K562 (cell line): ENCODE results near the gene CENPO. TPM values are rescaled to one million over a fixed set of nuclear protein-coding genes. Genes with fewer than 3 reads are reported as not detected.

Source experiments
- ATAC-seq: fragments of 200-7000 bp; cut with Tn5 transposase; 3 replicates; pipeline ENCODE4 v1.9.1; 2020; ENCODE audit warnings: moderate library complexity
- BruUV-seq: library from RNA; stranded (reverse); fragments of 400-500 nt; replicated peaks from 2 replicates; lab custom pipeline; 2021; lab: Mats Ljungman, UMichigan
- CTCF ChIA-PET: fragments of 300-600 bp; formaldehyde crosslinking; extraction: SDS; loops from one replicate; lab custom pipeline; 2021; ENCODE audit warnings: low intra/inter-chr PET ratio; lab: Yijun Ruan, JAX
- POLR2A ChIA-PET: fragments of 300-600, 350-650 bp; sonication (Branson Sonifier 250); formaldehyde crosslinking; extraction: SDS; loops from one replicate; lab custom pipeline; 2021; ENCODE audit warnings: antibody characterized with exemption, inconsistent platforms; lab: Yijun Ruan, JAX
- DNase-seq, 4 experiments: peaks; one replicate each; pipeline versions ENCODE4 v3.0.0 to v3.0.0-alpha.2; 2011 to 2018; ENCODE audit warnings: low spot score in 3 of 4, mixed read lengths in 3 of 4; ENCODE audit errors: extremely low read depth in 1 of 4
- FAIRE-seq: peaks from 2 replicates; lab custom pipeline; 2011; peaks lifted over from hg19 to GRCh38; lab: Jason Lieb, UNC
- H2AFZ ChIP-seq: 2 replicates; pipeline ENCODE4 v1.6.0; 2011; ENCODE audit warnings: low read depth, low read length, control low read depth, inconsistent platforms
- H3K27ac ChIP-seq: fragments of 200-600 bp; 3 replicates; pipeline ENCODE4 v1.8.0; 2011; ENCODE audit warnings: low read depth, mild to moderate bottlenecking, control low read depth, inconsistent platforms, low read length, moderate library complexity, mixed read lengths; ENCODE audit errors: extremely low read depth
- H3K27me3 ChIP-seq, 2 experiments: fragments of 300-600 bp in 1 of 2; 2 replicates in 1 of 2; 3 replicates in 1 of 2; pipeline versions ENCODE4 v1.6.0 to v1.8.0; 2011; ENCODE audit warnings: inconsistent platforms in 2 of 2, low read length in 2 of 2, mild to moderate bottlenecking in 1 of 2, mixed read lengths in 1 of 2, moderate library complexity in 1 of 2; ENCODE audit not compliant: control insufficient read depth in 2 of 2, insufficient read depth in 2 of 2
- H3K36me3 ChIP-seq: fragments of 300-600 bp; 3 replicates; pipeline ENCODE4 v1.8.0; 2011; ENCODE audit warnings: mild to moderate bottlenecking, low read length, inconsistent platforms; ENCODE audit not compliant: control insufficient read depth, insufficient read depth
- H3K4me1 ChIP-seq, 2 experiments: fragments of 200-600 bp in 1 of 2; replicated peaks in 1 of 2; 2 replicates in 1 of 2; 3 replicates in 1 of 2; pipeline versions ENCODE4 v1.5.1 to v1.8.0; 2011; ENCODE audit warnings: inconsistent platforms in 2 of 2, low read length in 2 of 2, mild to moderate bottlenecking in 1 of 2, mixed read lengths in 1 of 2, moderate library complexity in 1 of 2; ENCODE audit not compliant: control insufficient read depth in 2 of 2, insufficient read depth in 2 of 2
- H3K4me2 ChIP-seq: 2 replicates; pipeline ENCODE4 v1.6.1; 2011; ENCODE audit warnings: low read length, control low read depth, inconsistent platforms, mixed read lengths; ENCODE audit not compliant: insufficient read depth
- H3K4me3 ChIP-seq: fragments of 200-600 bp; sonication (generic), shearing (Covaris generic); 2 replicates; pipeline ENCODE4 v1.5.1; 2016; ENCODE audit warnings: control low read depth, inconsistent platforms
- H3K79me2 ChIP-seq: fragments of 200-600 bp; 3 replicates; pipeline ENCODE4 v1.8.0; 2011; ENCODE audit warnings: low read length, inconsistent platforms; ENCODE audit not compliant: control insufficient read depth, insufficient read depth
- H3K9ac ChIP-seq, 2 experiments: 2 replicates each; pipeline versions ENCODE4 v1.6.0 to v1.6.1; 2011; ENCODE audit warnings: low read depth in 2 of 2, low read length in 2 of 2, control low read depth in 1 of 2, inconsistent platforms in 1 of 2, mild to moderate bottlenecking in 1 of 2, mixed read lengths in 1 of 2; ENCODE audit not compliant: insufficient read depth in 1 of 2
- H3K9me1 ChIP-seq: one replicate; pipeline ENCODE4 v1.6.0; 2011; ENCODE audit warnings: inconsistent platforms, mild to moderate bottlenecking, low read length, moderate library complexity; ENCODE audit not compliant: control insufficient read depth, insufficient read depth
- H3K9me3 ChIP-seq: replicated peaks from 2 replicates; pipeline ENCODE4 v1.5.1; 2011; ENCODE audit warnings: low read depth, low read length, inconsistent platforms; ENCODE audit not compliant: control insufficient read depth, insufficient read depth
- H4K20me1 ChIP-seq: replicated peaks from 2 replicates; pipeline ENCODE4 v1.6.1; 2011; ENCODE audit warnings: low read length, inconsistent platforms, mixed read lengths; ENCODE audit not compliant: control insufficient read depth, insufficient read depth
- RERE ChIP-seq: sonication (generic); formaldehyde crosslinking; IDR thresholded peaks from 2 replicates; pipeline ENCODE4 v1.8.0; 2023; ENCODE audit warnings: missing genetic modification reagents, mild to moderate bottlenecking, borderline replicate concordance
- ZFP36 ChIP-seq: fragments of 150-350 bp; IDR thresholded peaks from 2 replicates; pipeline ENCODE4 v1.6.1; 2018; ENCODE audit warnings: low read length, low read depth; ENCODE audit not compliant: partially characterized antibody
- WGBS: fragments of 100-300 bp; shearing (Covaris generic); methylation state at CpG from one replicate; pipeline ENCODE4 v1.1.6; 2016; ENCODE audit warnings: low coverage, mixed read lengths; ENCODE audit not compliant: insufficient coverage; ENCODE audit errors: missing lambda C conversion rate; 5-methylcytosine and 5-hydroxymethylcytosine counted together
- in situ Hi-C: fragments of 300-500 bp; cut with MboI; formaldehyde crosslinking; loops from 4 replicates; pipeline ENCODE4 v1.15.0; 2018; ENCODE audit warnings: inconsistent platforms, mixed read lengths
- intact Hi-C: fragments of 100-400 bp; cut with micrococcal nuclease; formaldehyde crosslinking; loops from 2 replicates; pipeline ENCODE4 v1.14.2; 2022
- polyA plus RNA-seq, 8 experiments: library from polyadenylated mRNA; depleted of rRNA in 4 of 8; stranded (reverse) in 5 of 8; unstranded in 3 of 8; fragments of >200 nt; fragmentation: Nextera tagmentation in 2 of 8; fragmentation: Illumina TruSeq in 1 of 8; extraction: Ambion mirVana in 2 of 8; extraction: Trizol in 1 of 8; gene quantifications; 2 replicates each; pipeline versions ENCODE4 v1.2.1 to v1.2.3, GENCODE V29; 2011 to 2014; ENCODE audit warnings: inconsistent platforms in 1 of 8, missing spikeins in 1 of 8
- total RNA-seq, 7 experiments: library from RNA; depleted of rRNA in 6 of 7; stranded (reverse); fragments of >200 nt in 6 of 7; fragmentation: Illumina TruSeq in 2 of 7; extraction: Trizol in 2 of 7; gene quantifications; 2 replicates each; pipeline versions ENCODE4 v1.2.1 to v1.2.3, GENCODE V29; 2011 to 2021; ENCODE audit warnings: low replicate concordance in 1 of 7
- TF ChIP-seq, protein P1 (sequence below): fragments of 200-800 bp; sonication (Bioruptor generic); IDR thresholded peaks from 2 replicates; pipeline ENCODE4 v1.6.1; 2016; ENCODE audit warnings: missing genetic modification characterization, missing compliant biosample characterization
- TF ChIP-seq, protein P2 (sequence below): fragments of 250-450 bp; sonication (Bioruptor Pico); IDR thresholded peaks from 2 replicates; pipeline ENCODE4 v1.5.0; 2022; ENCODE audit warnings: mild to moderate bottlenecking

CENPO gene
- total and polyA plus RNA-seq, 9 of the 15 experiments (the other 6 are each of a cell fraction or from before 2014, with no cell fraction given), result 30.6 to 59.4 (median 38.9) TPM

GRCh38 chr2:24842081-24843050, 49.1 kb downstream of the CENPO start:
- in situ Hi-C loops, result no loop called here
- TF ChIP-seq, protein P1, sequence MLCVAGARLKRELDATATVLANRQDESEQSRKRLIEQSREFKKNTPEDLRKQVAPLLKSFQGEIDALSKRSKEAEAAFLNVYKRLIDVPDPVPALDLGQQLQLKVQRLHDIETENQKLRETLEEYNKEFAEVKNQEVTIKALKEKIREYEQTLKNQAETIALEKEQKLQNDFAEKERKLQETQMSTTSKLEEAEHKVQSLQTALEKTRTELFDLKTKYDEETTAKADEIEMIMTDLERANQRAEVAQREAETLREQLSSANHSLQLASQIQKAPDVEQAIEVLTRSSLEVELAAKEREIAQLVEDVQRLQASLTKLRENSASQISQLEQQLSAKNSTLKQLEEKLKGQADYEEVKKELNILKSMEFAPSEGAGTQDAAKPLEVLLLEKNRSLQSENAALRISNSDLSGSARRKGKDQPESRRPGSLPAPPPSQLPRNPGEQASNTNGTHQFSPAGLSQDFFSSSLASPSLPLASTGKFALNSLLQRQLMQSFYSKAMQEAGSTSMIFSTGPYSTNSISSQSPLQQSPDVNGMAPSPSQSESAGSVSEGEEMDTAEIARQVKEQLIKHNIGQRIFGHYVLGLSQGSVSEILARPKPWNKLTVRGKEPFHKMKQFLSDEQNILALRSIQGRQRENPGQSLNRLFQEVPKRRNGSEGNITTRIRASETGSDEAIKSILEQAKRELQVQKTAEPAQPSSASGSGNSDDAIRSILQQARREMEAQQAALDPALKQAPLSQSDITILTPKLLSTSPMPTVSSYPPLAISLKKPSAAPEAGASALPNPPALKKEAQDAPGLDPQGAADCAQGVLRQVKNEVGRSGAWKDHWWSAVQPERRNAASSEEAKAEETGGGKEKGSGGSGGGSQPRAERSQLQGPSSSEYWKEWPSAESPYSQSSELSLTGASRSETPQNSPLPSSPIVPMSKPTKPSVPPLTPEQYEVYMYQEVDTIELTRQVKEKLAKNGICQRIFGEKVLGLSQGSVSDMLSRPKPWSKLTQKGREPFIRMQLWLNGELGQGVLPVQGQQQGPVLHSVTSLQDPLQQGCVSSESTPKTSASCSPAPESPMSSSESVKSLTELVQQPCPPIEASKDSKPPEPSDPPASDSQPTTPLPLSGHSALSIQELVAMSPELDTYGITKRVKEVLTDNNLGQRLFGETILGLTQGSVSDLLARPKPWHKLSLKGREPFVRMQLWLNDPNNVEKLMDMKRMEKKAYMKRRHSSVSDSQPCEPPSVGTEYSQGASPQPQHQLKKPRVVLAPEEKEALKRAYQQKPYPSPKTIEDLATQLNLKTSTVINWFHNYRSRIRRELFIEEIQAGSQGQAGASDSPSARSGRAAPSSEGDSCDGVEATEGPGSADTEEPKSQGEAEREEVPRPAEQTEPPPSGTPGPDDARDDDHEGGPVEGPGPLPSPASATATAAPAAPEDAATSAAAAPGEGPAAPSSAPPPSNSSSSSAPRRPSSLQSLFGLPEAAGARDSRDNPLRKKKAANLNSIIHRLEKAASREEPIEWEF (CRISPR knock-in tag), result no peak
- TF ChIP-seq RERE (CRISPR knock-in tag) (no peak), ZFP36 (no peak)
- TF ChIP-seq, protein P2, sequence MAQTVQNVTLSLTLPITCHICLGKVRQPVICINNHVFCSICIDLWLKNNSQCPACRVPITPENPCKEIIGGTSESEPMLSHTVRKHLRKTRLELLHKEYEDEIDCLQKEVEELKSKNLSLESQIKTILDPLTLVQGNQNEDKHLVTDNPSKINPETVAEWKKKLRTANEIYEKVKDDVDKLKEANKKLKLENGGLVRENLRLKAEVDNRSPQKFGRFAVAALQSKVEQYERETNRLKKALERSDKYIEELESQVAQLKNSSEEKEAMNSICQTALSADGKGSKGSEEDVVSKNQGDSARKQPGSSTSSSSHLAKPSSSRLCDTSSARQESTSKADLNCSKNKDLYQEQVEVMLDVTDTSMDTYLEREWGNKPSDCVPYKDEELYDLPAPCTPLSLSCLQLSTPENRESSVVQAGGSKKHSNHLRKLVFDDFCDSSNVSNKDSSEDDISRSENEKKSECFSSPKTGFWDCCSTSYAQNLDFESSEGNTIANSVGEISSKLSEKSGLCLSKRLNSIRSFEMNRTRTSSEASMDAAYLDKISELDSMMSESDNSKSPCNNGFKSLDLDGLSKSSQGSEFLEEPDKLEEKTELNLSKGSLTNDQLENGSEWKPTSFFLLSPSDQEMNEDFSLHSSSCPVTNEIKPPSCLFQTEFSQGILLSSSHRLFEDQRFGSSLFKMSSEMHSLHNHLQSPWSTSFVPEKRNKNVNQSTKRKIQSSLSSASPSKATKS (CRISPR knock-in tag), result no peak

More at GRCh38 chr2:24842081-24843050, 49.1 kb downstream of the CENPO start:
- Histone ChIP-seq H3K4me3 (no peak overlapping the region), H3K9me1 (no peaks in the 10 kb centered on the region), H3K36me3 (peaks cover 43% of the 10 kb centered on the region; the same call in 1 of the 3 replicates), H3K27me3 (no peaks in the 10 kb centered on the region), H2AFZ (no peak overlapping the region), H3K9me3 (no peaks in the 10 kb centered on the region), H3K4me1 (peaks cover 0 to 6% of the 10 kb centered on the region in 2 experiments; a peak in 2 of 5 replicates), H3K9ac (peak overlapping the region in 1 of 2 experiments; percentile 35; a peak in 1 of 4 replicates), H3K27ac (no peak overlapping the region), H3K79me2 (no peaks in the 10 kb centered on the region), H3K4me2 (no peak overlapping the region), H4K20me1 (no peaks in the 10 kb centered on the region)
- no peak for DNase-seq
- WGBS, result 87% methylated on average over 39 of the region's 39 CpGs
- CTCF ChIA-PET, result no interaction called here
- FAIRE-seq, result no peak
- intact Hi-C loops, result no loop called here
- no peak for ATAC-seq
- POLR2A ChIA-PET, result interaction anchor here (0.6 kb wide), 2 partner anchors 847 to 1920 kb away, joined by 3 to 4 read pairs; no protein-coding TSS in a partner anchor
- no TSS peak for BruUV-seq
